Stimulated activated CD4-positive, alpha-beta T cell treated with anti-CD3 and anti-CD28 coated beads, Interleukin-4, amount 100 ng/mL, for 4 hours (primary cell): ENCODE results near the gene PSMB2.

ENCODE experiments used
- DNase-seq, 2 experiments: peaks; one replicate each; pipeline ENCODE4 v3.0.0-alpha.2; 2020

Gene PSMB2

GRCh38 chr1:35640380-35641232 lies 720 bp downstream of the PSMB2 start:
- no peak for DNase-seq

DNA sequence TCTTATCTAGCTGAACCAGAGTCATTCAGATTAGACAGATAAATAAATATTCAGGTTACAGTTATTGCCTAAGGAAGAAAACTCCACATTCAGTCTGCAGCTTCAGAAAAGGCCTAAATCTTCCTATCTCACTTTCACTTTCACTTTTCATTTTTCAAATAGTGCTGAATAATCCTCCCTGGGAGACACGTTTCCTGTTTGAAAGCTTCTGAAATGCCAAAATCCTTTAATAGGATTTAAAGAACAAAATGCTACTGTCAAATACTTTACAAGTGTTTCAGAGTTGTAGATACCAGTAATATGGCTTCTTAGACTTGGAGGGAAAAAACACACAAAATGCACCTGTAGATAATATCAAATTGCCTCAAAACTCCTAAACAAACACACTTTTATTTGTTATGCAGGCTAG lies 3.9 kb downstream of the PSMB2 start:
- no peak for DNase-seq

DNA sequence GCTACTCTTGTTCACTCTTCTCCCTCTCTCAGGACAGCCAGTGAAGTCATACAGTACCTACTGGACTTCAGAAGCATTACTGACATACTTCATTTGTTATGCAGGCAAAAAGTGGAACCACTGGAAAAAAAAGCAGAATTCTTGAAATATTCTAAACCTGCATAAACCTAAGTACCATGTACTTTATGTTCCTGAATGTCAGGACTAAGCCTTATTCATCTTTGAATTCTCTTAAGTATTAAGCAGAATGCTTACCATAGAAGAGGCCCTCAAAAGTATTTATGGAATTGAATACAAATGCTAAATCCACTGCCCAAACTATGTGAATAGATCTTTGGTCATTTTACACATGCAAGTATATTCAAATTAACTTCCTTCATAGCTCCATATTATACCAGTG lies 7.8 kb downstream of the PSMB2 start:
- DNase-seq: no peak

DNA sequence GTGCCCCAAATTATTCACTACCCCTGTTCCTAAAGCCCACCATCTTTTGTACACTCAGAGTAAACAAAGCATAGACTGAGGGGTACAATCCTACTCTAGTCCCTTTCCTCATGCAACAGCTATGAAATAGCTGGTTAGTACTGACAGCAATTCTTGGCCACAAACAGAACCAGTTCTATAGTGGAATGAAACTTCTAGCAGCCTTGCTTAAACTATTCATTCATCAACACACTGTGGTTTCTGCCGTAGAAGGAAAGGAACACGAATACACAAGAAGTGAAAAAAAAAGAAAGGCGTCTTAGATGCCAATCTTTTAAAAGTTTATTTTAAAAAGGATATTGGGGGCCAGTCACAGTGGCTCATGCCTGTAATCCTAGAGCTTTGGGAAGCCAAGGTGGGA lies 9.9 kb downstream of the PSMB2 start:
- no peak for DNase-seq

DNA sequence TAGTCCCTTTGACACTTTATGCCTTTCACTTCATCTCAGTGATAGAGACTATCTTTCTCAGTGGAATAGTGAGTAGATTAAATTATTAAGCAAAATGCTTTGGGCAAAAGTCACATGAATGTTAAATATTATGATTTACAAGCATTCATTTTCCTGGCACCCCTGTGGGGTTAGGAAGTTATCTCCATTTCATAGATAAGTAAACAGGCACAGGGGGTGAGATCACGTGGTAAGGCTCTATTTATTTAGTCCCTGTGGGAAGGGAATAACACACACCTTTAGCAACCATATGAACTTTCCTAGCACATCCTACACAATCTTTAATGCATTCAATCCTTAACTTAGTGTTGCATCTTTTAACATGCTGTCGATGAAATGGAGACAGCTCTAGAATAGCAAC lies 12.3 kb downstream of the PSMB2 start:
- DNase-seq: no peak

DNA sequence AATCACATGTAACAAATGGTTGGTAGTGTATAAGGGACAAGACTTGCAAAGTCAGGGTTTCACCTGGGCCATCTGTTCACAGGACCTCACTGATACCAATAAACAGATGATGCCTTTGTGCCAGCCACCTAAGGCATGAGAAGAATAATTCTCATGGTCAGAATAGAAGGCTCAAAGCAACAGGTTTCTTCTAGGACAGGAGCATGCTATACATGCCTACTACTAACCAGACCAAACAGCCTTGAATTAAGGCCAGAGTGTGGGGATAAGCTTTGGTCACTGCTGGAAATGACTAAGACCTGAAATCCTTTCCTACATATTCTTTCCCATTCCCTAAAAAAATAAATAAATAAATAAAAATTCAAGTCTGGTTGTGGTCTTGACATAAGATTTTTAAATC lies 17.5 kb downstream of the PSMB2 start:
- no peak for DNase-seq

DNA sequence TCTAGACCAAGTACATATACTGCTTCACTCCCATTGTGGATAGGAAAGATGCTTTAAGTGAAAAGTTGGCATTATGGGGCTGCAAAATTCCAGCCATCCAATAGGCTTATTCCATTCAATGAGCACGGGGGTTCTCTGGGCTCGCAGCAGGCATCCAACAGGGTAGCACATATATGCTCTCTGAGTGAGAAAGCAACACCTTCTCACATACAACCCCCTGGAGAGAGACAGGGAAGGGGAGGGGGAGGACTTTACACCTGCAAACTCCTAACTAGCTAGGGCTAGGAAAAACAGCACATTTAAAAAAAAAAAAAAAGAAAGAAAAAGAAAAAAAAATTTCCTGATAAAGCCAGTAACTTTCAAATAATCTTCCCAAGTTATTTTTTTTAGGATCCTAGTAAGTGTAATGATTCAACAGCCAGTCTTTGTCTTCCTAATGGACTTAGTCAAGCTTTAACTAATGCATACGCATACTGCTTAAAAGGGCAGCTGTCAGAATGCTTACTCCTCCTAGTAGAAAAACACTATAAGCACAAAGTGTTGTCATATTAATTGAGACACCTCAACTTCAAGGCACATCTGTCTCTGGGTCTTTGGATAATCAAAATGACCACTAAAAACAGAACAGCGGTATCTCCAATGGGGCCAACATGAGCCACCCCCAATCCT lies 18.7 kb downstream of the PSMB2 start:
- no peak for DNase-seq

DNA sequence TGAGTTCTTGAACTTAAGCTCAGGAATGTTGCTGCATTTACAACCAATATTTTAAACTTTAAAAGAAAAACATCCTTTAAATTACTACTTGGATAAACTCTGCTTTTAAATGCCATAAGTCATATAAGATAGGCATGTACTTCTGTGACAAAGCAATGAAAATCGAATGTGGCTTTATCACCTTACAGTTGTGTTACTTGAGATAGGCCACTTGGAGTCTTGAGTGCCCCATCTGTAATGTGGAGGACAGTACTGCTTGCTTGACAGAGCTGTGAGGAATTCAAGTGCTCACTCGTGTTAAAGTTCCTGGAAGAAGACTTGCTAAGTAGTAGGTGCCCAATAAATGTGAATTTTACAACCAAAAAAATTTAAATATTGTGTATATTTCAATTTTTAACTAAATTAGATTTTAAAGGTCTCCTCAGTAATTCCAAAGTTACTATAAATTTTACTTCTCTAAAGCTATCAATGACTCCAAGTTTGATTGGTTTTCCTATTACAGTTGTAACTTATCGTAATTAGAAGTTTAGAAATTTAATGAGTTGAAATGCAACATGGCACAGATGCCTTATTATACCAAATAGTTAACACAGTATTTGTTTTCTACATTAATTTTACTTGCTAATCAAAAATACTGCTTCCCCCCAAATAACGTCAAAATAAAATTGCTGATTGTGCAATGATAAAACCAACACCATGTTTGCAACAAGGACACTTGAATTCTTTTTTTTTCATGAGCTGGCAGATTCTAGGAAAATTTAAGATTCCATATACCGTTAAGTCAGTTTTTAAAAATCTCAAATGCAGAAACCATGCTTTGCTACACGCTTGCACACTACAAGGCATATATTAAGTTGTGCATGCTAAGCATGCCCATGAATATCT lies 21.8 kb downstream of the PSMB2 start:
- DNase-seq: no peak

DNA sequence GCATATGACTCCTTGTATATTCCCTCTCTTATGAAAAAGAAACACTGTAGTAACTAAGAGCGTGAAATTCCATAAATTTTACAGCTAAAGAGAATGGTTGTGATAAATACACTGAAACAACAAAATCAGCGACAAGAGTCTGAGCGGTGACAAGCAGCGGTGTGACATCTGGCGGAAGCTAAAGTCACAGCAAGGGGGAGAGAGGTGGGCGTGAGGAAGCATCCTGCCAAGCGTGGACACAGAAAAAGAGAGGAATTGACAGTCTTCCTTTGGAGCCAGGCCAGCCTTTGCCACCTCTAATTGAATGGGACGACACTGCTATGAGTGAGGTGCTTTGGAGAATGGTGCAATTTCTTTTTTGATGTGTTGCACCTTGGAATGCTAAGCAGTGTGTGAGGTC lies 25.9 kb downstream of the PSMB2 start:
- DNase-seq: no peak

- DNase-seq: no peak
These were observed 29.7 kb downstream of the PSMB2 start for GRCh38 chr1:35611655-35612054.

DNA sequence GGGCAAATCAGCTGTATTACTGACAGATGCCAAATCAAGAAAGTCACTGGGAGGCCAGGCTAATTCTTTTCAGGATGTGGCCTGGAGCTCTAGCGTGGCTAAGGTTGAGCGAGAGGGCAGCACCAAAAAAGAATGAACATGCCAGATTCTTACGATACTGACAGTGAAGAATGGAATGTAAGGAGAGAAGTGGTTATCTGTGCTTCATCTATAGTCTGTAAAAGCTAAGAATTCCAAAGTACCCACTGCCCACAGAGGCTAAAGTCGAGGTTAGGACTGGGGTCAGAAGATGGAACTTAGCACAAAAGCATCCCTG lies 35.5 kb downstream of the PSMB2 start:
- no peak for DNase-seq

DNA sequence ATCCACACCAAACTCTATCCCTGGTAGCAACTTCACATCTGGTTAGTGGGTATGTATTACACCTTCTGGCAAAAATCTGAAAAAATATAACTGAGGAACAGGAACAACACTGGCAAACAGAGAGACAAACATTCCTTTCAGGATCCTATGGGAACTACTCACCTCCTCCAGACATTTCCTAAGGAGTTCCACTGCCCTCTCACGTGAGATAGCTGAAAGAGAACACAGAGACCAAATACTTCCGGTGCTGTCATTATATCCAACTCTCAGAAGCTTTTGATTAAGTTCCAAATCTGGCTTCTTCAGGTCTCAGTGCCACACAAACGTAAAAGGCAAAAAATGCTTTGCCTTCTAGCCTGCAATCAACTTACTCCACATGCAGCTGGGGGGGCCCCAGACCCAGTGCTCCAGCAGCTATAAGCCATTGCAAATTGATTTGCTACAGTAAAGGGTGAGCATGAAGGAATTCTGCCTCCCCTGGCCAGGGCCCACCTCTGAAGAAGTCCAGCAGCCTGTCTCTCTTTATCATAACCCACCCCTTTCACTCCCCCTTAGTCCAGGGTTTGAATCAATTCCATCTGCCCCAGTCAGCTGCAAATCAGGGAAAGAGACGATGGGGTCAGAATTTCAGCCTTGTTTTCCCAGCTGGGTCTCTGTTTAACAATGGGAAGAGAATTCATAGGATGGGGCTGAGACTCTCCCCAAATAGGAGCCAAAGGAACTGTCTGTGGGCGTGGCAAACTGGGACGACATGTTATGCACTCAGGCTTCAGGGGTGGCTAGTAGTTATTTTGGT lies 36.1 kb downstream of the PSMB2 start:
- no peak for DNase-seq

GRCh38 chr1:35603941-35604340 lies 37.4 kb downstream of the PSMB2 start:
- DNase-seq: no peak

GRCh38 chr1:35603468-35603867 lies 37.9 kb downstream of the PSMB2 start:
- no peak for DNase-seq

- DNase-seq: no peak
These were observed 40.7 kb downstream of the PSMB2 start for GRCh38 chr1:35600593-35600992.

DNA sequence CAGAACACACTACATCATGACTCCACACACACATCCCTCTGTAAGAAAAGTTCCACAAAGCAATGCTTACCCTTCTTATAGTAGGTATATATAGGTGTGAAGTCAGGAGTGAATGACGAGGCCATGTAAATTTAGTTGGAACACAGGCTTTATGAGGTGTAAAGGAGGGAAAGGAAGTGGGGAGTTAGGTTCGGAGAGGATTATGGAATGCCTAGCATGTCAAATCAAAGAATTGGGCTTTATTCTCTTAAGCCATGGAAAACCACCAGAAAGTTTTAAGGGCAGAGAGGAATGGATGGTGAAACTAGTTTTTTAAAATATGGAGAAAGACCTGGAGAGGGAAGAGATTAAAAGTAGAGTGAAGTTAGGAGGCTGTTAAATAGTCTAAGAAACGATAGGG lies 41.9 kb downstream of the PSMB2 start:
- DNase-seq: no peak

GRCh38 chr1:35598895-35599294 lies 42.4 kb downstream of the PSMB2 start:
- no peak for DNase-seq

DNA sequence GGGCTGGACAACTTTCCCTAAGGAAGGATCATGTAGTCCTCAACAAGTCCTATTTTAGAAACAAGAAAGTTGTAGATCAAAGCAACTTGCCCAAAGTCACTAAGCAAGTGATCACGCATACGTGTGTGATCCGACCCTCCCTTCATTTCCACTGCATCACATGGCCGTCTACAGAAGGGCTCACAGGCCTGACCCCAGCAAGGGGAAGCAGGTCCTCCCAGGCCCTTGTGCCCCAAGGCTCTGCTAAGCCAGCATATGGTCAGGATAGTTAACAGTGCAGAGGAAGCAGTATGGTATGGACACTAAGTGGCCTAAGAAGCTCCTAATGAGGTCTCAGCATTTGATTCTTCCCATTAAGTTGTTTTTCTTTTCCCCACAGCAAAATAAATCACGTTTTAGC lies 43.5 kb downstream of the PSMB2 start:
- no peak for DNase-seq

- no peak for DNase-seq
These were observed 45.6 kb downstream of the PSMB2 start for GRCh38 chr1:35595684-35596083.

GRCh38 chr1:35594005-35594760 lies 47.1 kb downstream of the PSMB2 start:
- DNase-seq: no peak

DNA sequence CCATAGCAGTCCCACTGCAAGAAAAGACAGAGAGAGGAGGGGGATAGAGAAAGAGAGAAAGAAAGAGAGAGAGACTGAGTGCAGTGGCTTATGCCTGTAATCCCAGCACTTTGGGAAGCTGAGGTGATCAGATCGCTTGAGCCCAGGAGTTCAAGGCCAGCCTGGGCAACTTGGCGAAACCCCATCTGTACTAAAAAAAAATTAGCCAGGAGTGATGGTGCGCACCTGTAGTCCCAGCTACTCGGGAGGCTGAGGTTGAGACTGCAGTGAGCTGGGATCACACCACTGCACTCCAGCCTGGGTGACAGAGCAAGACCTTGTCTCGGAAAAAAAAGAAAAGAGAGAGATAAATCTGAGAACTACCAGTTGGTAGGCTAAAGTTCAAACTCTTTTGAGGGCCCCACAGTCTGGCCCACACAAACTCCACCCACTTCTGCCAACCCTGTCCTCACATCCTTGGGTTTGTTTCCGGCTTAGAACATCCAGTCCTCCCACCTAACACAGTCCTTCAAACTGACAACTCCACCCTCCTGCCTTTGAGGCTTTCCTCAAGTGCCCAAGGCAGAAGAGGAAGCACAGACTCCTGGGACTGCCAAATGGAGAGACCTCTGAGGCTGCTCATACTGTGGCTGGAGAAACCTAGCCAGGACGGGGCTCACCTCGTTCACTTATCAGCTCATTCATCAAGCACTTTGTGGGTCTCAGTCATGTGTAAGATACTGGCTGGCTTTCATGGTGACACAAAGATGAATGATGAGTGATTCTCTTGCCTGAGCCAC lies 48.1 kb downstream of the PSMB2 start:
- no peak for DNase-seq
